B cell (primary cell): ENCODE results near the gene FUT7. TPM values are rescaled to one million over a fixed set of nuclear protein-coding genes. Genes with fewer than 3 reads are reported as not detected.

Source experiments
- ATAC-seq: fragments of 200-7000 bp; cut with Tn5 transposase; one replicate; pipeline ENCODE4 v1.10.0; 2021; ENCODE audit warnings: low read depth, mild to moderate bottlenecking, moderate number of reproducible peaks, moderate library complexity
- CTCF ChIA-PET: fragments of 350-600 bp; sonication (Branson Sonifier 250); formaldehyde crosslinking; loops from one replicate; lab custom pipeline; 2021; ENCODE audit warnings: antibody characterized with exemption, inconsistent platforms; lab: Charles Lee
- POLR2A ChIA-PET: fragments of 350-600 bp; sonication (Branson Sonifier 250); formaldehyde crosslinking; loops from one replicate; lab custom pipeline; 2021; ENCODE audit warnings: antibody characterized with exemption; lab: Charles Lee
- DNase-seq: peaks from one replicate; pipeline ENCODE4 v3.0.0; 2013
- H2AFZ ChIP-seq: 2 replicates; pipeline ENCODE4 v1.6.1; 2012; ENCODE audit warnings: mild to moderate bottlenecking, low read depth, low read length; ENCODE audit not compliant: insufficient read depth, poor library complexity, severe bottlenecking
- H3K27ac ChIP-seq, 2 donors: 1 replicate in 1 of 2; 2 replicates in 1 of 2; pipeline ENCODE4 v1.5.1; 2012 to 2013; ENCODE audit warnings: low read length in 2 of 2, mild to moderate bottlenecking in 2 of 2, moderate library complexity in 1 of 2
- H3K27me3 ChIP-seq, 4 experiments: fragments of 200-600 bp in 1 of 4; sonication (generic) in 1 of 4; replicated peaks in 1 of 4; 1 replicate in 2 of 4; 2 replicates in 2 of 4; pipeline versions ENCODE4 v1.6.1 to v1.7.0; 2013 to 2016; ENCODE audit warnings: low read length in 3 of 4, mild to moderate bottlenecking in 2 of 4, mixed read lengths in 1 of 4, moderate library complexity in 1 of 4; ENCODE audit not compliant: insufficient read depth in 4 of 4, control insufficient read depth in 3 of 4; ENCODE audit errors: control extremely low read depth in 1 of 4
- H3K36me3 ChIP-seq, 2 experiments: replicated peaks in 1 of 2; 1 replicate in 1 of 2; 2 replicates in 1 of 2; pipeline versions ENCODE4 v1.6.1 to v1.7.1; 2013; ENCODE audit warnings: low read length in 1 of 2; ENCODE audit not compliant: insufficient read depth in 2 of 2, control insufficient read depth in 1 of 2; ENCODE audit errors: control extremely low read depth in 1 of 2, extremely low read depth in 1 of 2
- H3K4me1 ChIP-seq, 2 donors: fragments of 200-600 bp in 1 of 2; sonication (generic) in 1 of 2; 1 replicate in 1 of 2; 2 replicates in 1 of 2; pipeline versions ENCODE4 v1.5.1 to v1.6.1; 2013 to 2017; ENCODE audit warnings: low read length in 2 of 2; ENCODE audit not compliant: control insufficient read depth in 2 of 2, insufficient read depth in 2 of 2
- H3K4me2 ChIP-seq: replicated peaks from 2 replicates; pipeline ENCODE3; 2012; ENCODE audit warnings: mild to moderate bottlenecking, low read depth, low read length; ENCODE audit not compliant: poor library complexity, severe bottlenecking
- H3K4me3 ChIP-seq, 5 experiments: fragments of 200-600 bp in 1 of 5; sonication (generic) in 1 of 5; 1 replicate in 3 of 5; 2 replicates in 2 of 5; pipeline versions ENCODE4 v1.5.1 to v1.7.0; 2011 to 2016; ENCODE audit warnings: low read length in 4 of 5, mild to moderate bottlenecking in 4 of 5, low read depth in 2 of 5, control low read depth in 1 of 5, moderate library complexity in 1 of 5; ENCODE audit not compliant: insufficient read depth in 1 of 5; ENCODE audit errors: control extremely low read depth in 1 of 5, extremely low read depth in 1 of 5
- H3K79me2 ChIP-seq: fragments of 200-600 bp; sonication (generic); one replicate; pipeline ENCODE4 v1.6.0; 2016; ENCODE audit warnings: low read length; ENCODE audit not compliant: control insufficient read depth, insufficient read depth
- H3K9ac ChIP-seq: fragments of 200-600 bp; sonication (generic); 2 replicates; pipeline ENCODE4 v1.6.1; 2017; ENCODE audit warnings: mild to moderate bottlenecking, low read length, moderate library complexity
- H3K9me3 ChIP-seq, 3 donors: one replicate each; pipeline versions ENCODE4 v1.6.1 to v1.7.1; 2013; ENCODE audit warnings: low read length in 2 of 3; ENCODE audit not compliant: control insufficient read depth in 2 of 3, insufficient read depth in 1 of 3; ENCODE audit errors: control extremely low read depth in 1 of 3
- H4K20me1 ChIP-seq: 2 replicates; pipeline ENCODE4 v1.6.0; 2012; ENCODE audit warnings: mild to moderate bottlenecking, low read length; ENCODE audit not compliant: insufficient read depth, control insufficient read depth, poor library complexity, severe bottlenecking
- H3K27ac Mint-ChIP-seq: one replicate; pipeline ENCODE4 v1.8.0; 2021; ENCODE audit warnings: mixed read lengths
- H3K27me3 Mint-ChIP-seq: one replicate; pipeline ENCODE4 v1.8.0; 2021; ENCODE audit warnings: mixed read lengths
- H3K4me1 Mint-ChIP-seq: one replicate; pipeline ENCODE4 v1.8.0; 2021; ENCODE audit warnings: mixed read lengths
- H3K4me3 Mint-ChIP-seq: one replicate; pipeline ENCODE4 v1.8.0; 2021; ENCODE audit warnings: mixed read lengths
- H3K9me3 Mint-ChIP-seq: one replicate; pipeline ENCODE4 v1.8.0; 2022; ENCODE audit warnings: mixed read lengths; ENCODE audit not compliant: insufficient read depth
- CTCF ChIP-seq: fragments of 200-600 bp; IDR thresholded peaks from one replicate; pipeline ENCODE4 v1.8.0; 2022; ENCODE audit warnings: antibody characterized with exemption, mild to moderate bottlenecking
- EZH2 ChIP-seq: IDR thresholded peaks from 2 replicates; pipeline ENCODE4 v1.6.1; 2012; ENCODE audit warnings: borderline replicate concordance, low read depth, mild to moderate bottlenecking, moderate library complexity, low read length; ENCODE audit not compliant: insufficient read depth, poor library complexity, severe bottlenecking
- WGBS: methylation state at CpG from one replicate; pipeline ENCODE4 v1.1.5; 2013; ENCODE audit warnings: missing lambda C conversion rate; ENCODE audit not compliant: insufficient coverage; 5-methylcytosine and 5-hydroxymethylcytosine counted together
- intact Hi-C: fragments of 100-400 bp; cut with micrococcal nuclease; formaldehyde crosslinking; loops from one replicate; pipeline ENCODE4 v1.10.0; 2022
- polyA plus RNA-seq: library from polyadenylated mRNA; depleted of rRNA; stranded (reverse); fragments of >200 nt; gene quantifications from 2 replicates; pipeline ENCODE4 v1.2.3, GENCODE V29; 2012
- total RNA-seq, 2 donors: library from RNA; stranded (reverse); fragments of 120-200 nt in 1 of 2; gene quantifications; 1 replicate in 1 of 2; 2 replicates in 1 of 2; pipeline versions ENCODE4 v1.2.3 to v1.2.4, GENCODE V29; 2013 to 2022

Gene FUT7
- total and polyA plus RNA-seq, 2 donors (not counting 1 experiment from before 2014, with no cell fraction given) = 7.3 to 8.2 TPM

GRCh38 chr9:137027369-137028262 lies 4.3 kb downstream of the FUT7 start, which contains the start of gene ABCA2:
Gene ABCA2 (minus strand): TSS chr9:137028237. CDS start chr9:137028140, 97 bp downstream.
- Mint-ChIP-seq H3K27ac (peak within 1 kb of the TSS; percentile 92), H3K27me3 (no peaks in the 10 kb centered on the region), H3K4me1 (peaks cover 52% of the 10 kb centered on the region), H3K9me3 (no peaks in the 10 kb centered on the region), H3K4me3 (peak within 1 kb of the TSS; percentile 90)
- Histone ChIP-seq H4K20me1 (peaks cover 11% of the 10 kb centered on the region), H3K36me3 (no peaks in the 10 kb centered on the region), H3K9ac (peak within 1 kb of the TSS; percentile 70), H3K9me3 (peaks cover 0 to 6% (median 0%) of the 10 kb centered on the region in 3 donors), H3K27ac (peak within 1 kb of the TSS in 1 of 2 donors; percentile 24), H2AFZ (peak within 1 kb of the TSS; percentile 83), H3K27me3 (no peaks in the 10 kb centered on the region), H3K4me2 (peak within 1 kb of the TSS; percentile 100), H3K79me2 (peaks cover 12% of the 10 kb centered on the region), H3K4me3 (peak within 1 kb of the TSS; percentile 4 to 77 (median 66)), H3K4me1 (peaks cover 46 to 62% of the 10 kb centered on the region in 2 donors)
- DNase-seq = peak; percentile 45
- ChIA-PET CTCF (interaction anchor here (1.1 to 5.9 kb wide), 17 partner anchors 7 to 261 kb away, joined by 3 to 49 read pairs (median 9); partner anchors contain the start of genes AJM1, CLIC3, NPDC1 and PAXX), POLR2A (interaction anchor here (1.1 to 3.0 kb wide), 2 partner anchors 32 to 36 kb away, joined by 4 to 19 read pairs; partner anchors contain the start of gene PAXX)
- WGBS = 7% methylated on average over 95 of the region's 95 CpGs
- TF ChIP-seq EZH2 = no peak
- no peak for TF ChIP-seq CTCF
- intact Hi-C loops = loop anchor here (2.0 kb wide), 1 partner anchor 35 kb away; the partner anchor contains the start of gene PAXX
- no peak for ATAC-seq
